NCI-H2227 (cell line): ENCODE data around the gene CCDC121.

Source experiments
- DNase-seq: peaks from one replicate; lab custom pipeline; 2025; ENCODE audit not compliant: unreplicated experiment; lab: John Stamatoyannopoulos, UW

The CCDC121 gene

GRCh38 chr2:27582695-27583389 lies 46.0 kb downstream of the CCDC121 start, which contains the start of gene ZNF512:
ZNF512 (plus strand) TSS chr2:27583042; CDS start chr2:27583113, 71 bp downstream.
- DNase-seq, result peak; percentile 99

- DNase-seq, result no peak
These were observed 46.6 kb downstream of the CCDC121 start for GRCh38 chr2:27582129-27582694.

GRCh38 chr2:27581417-27582128 lies 47.2 kb downstream of the CCDC121 start:
- DNase-seq, result no peak
